ENCODE data around the gene PLEKHA7. TPM values are rescaled to one million over a fixed set of nuclear protein-coding genes. Genes with fewer than 3 reads are reported as not detected.

PLEKHA7 gene
- total RNA-seq, 4 donors from 2014 or later = 14.7 to 33.5 (median 16.7) TPM

- no peak for TF ChIP-seq CTCF (IDR thresholded peaks at IDR 0.05; ENCODE audit: low read depth)
Observed at GRCh38 chr11:16962146-16962545, 52.1 kb downstream of the PLEKHA7 start.

DNA sequence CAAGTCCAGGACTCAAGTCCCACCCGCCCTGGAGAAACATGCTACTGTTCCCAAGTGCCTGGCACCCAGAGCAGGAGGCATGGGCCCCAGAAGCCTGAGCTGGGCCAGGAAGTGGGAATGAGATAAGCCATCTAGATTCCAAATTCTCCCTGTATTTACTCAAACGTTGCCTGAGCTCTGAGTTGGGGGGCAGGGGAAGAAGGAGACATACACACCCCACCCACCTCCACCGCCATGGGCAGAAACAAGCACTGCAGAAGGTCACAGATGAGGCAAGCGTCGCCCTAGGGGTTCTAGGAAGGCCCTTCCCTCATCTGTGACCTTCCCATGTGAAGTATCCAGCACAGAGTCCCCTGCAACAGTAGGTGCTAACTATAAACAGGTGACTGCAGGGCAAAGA, 54.0 kb downstream of the PLEKHA7 start:
- TF ChIP-seq CTCF (IDR thresholded peaks at IDR 0.05; ENCODE audit: low read depth) = no peak

GRCh38 chr11:16959602-16960001, 54.6 kb downstream of the PLEKHA7 start:
- no peak for TF ChIP-seq CTCF (IDR thresholded peaks at IDR 0.05; ENCODE audit: low read depth)

- no peak for TF ChIP-seq CTCF (IDR thresholded peaks at IDR 0.05; ENCODE audit: low read depth)
Observed at GRCh38 chr11:16958833-16959232, 55.4 kb downstream of the PLEKHA7 start.

DNA sequence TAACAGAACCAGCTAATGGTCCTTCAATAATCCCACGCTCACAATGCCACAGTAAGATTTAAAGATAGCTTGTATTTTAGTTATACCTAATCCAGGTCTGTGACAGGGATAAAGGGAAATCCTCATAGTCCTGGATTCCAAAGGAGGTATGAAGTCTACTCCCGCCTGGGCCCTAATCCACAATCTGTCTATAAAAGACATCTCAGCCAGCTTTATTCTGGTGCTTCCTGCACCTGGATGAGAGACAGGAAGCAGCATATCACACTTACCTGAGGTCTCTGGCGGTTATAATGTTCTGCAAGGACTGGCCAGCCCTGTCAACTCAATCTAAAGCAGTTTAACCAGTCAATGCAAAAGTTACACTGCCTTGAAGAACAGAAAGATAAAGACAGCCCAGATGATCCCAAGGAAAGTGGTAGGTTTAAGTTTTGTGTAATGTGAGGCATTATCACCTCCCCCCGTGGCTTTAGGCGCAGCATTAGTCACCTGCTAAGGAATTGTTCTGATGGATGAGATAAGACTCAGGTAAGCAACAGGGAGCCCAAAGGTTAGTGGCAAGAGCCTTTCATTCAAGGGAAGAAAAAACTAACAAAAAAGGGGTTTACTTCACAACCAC, 57.6 kb downstream of the PLEKHA7 start:
- TF ChIP-seq CTCF (IDR thresholded peaks at IDR 0.05; ENCODE audit: low read depth) = no peak

GRCh38 chr11:16953663-16954062, 60.6 kb downstream of the PLEKHA7 start:
- TF ChIP-seq CTCF (IDR thresholded peaks at IDR 0.05; ENCODE audit: low read depth) = no peak

GRCh38 chr11:16946477-16947282, 67.5 kb downstream of the PLEKHA7 start:
- no peak for TF ChIP-seq CTCF (IDR thresholded peaks at IDR 0.05; ENCODE audit: low read depth)

All from subcutaneous adipose tissue (tissue), 4 donors.